Activated CD4-positive, alpha-beta memory T cell treated with anti-CD3 and anti-CD28 coated beads, Interleukin-2, amount 10 ng/mL, durations not matched to agents 7 days and 5 days (primary cell): ENCODE measurements around the gene NFIX. TPM values are rescaled to one million over a fixed set of nuclear protein-coding genes. Genes with fewer than 3 reads are reported as not detected.

ENCODE experiments used
- CTCF ChIA-PET: fragments of 350-600 bp; sonication (Branson Sonifier 250); formaldehyde crosslinking; loops from one replicate; lab custom pipeline; 2021; ENCODE audit warnings: antibody characterized with exemption, inconsistent platforms; lab: Charles Lee
- POLR2A ChIA-PET: fragments of 350-600 bp; sonication (Branson Sonifier 250); formaldehyde crosslinking; loops from one replicate; lab custom pipeline; 2021; ENCODE audit warnings: antibody characterized with exemption; lab: Charles Lee
- DNase-seq: peaks from one replicate; pipeline ENCODE4 v3.0.0-alpha.2; 2020
- H3K27ac Mint-ChIP-seq: one replicate; pipeline ENCODE4 v1.8.0; 2021; ENCODE audit warnings: mild to moderate bottlenecking, mixed read lengths
- H3K27me3 Mint-ChIP-seq: one replicate; pipeline ENCODE4 v1.8.0; 2021; ENCODE audit warnings: mixed read lengths
- H3K36me3 Mint-ChIP-seq: one replicate; pipeline ENCODE4 v1.8.0; 2021; ENCODE audit warnings: low read depth, mixed read lengths
- H3K4me1 Mint-ChIP-seq: one replicate; pipeline ENCODE4 v1.8.0; 2021; ENCODE audit warnings: mixed read lengths
- H3K4me3 Mint-ChIP-seq: one replicate; pipeline ENCODE4 v1.8.0; 2021; ENCODE audit warnings: mild to moderate bottlenecking, mixed read lengths
- H3K9me3 Mint-ChIP-seq: one replicate; pipeline ENCODE4 v1.8.0; 2021; ENCODE audit warnings: mixed read lengths
- total RNA-seq, 2 experiments: library from RNA; stranded (reverse); gene quantifications; one replicate each; pipeline ENCODE4 v1.2.3, GENCODE V29; 2021

NFIX gene
- total RNA-seq, 2 experiments from 2014 or later, result 0.05 TPM; not detected in 1

DNA sequence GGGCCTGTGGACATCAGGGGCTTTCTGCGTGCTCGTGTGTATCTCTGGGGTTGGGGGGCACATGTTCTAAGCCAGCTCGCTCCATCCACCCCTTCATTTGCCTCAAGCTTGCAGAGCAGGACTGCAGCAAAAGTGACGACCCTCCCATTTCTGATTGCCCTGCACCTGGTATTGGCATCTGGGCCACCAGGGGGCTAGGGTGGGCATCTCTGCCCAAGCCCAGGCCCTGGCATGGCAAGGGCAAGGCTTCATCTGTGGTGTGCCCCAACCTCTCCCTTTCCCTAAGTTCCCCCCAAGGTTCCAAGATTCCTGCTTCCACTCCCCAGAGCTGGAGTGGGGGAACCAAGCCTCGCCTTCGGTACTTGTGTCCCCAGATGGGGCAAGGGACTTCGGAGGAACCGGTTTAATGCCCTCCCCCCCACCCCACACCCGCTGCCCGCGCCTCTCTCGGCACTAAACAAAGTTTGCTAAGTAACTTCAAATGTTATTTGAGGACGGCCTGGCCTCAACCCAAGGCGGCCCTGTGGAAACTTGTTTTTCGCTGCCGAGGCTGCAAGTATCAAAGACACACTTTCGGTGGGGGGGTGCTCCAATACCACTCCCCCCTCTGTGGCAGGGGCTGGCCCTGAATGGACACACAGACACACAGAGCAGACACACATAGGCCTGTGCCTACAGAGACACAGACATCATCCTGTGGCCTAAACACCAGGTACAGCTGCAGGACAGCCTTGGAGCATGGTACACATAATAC is 12.2 kb downstream of the NFIX start:
- peaks cover 38% of the 10 kb centered on the region for H3K27me3 Mint-ChIP-seq
- peaks cover under 1% of the 10 kb centered on the region for H3K4me1 Mint-ChIP-seq
- ChIA-PET POLR2A (no interaction called here), CTCF (no interaction called here)
- H3K9me3 Mint-ChIP-seq, result no peaks in the 10 kb centered on the region
- no peak for DNase-seq
- no peak overlapping the region for H3K4me3 Mint-ChIP-seq
- H3K27ac Mint-ChIP-seq, result no peak overlapping the region
- H3K36me3 Mint-ChIP-seq, result no peaks in the 10 kb centered on the region

DNA sequence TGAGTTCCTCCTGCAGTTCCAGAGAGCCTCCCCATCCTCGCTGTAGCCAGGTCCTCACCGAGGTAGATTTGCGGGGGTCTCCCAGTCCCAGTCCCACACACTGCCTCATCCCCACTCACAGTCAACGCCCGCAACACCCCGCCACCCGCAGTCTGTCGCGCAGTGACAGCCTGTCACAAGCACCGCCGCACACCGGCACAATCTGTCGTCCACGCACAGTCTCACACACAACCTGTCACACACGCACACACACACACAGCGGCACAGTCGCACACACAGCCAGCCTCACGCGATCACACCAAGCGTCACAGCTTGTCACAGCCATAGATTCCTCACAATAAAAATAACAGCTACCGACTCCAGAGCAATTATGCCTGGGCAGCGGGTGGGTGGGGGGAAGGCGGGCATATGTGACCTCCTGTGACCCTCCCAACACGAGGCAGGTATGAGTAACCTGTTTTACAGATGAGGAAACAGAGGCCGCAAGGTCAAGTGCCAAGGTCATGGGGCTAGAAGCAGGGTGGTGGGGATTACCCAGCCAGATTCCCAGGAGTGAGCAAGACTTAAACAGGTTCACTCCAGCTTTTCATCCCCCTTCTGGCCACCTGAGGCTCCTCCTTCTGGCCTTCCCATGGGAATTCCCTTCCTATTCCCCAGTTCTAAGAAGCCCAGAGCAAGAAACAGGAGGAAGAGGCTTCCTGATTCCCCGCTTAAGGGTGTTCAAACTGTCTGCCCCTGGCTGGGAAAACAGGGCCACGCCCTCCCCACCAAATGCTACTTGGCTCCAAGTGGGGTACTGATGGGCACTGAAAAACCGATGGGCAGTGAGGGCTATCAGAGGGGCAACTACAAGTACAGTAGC is 13.9 kb downstream of the NFIX start:
- Mint-ChIP-seq H3K36me3 (peaks cover 2% of the 10 kb centered on the region), H3K27me3 (peaks cover 51% of the 10 kb centered on the region), H3K27ac (no peak overlapping the region), H3K4me1 (peaks cover 16% of the 10 kb centered on the region), H3K9me3 (no peaks in the 10 kb centered on the region), H3K4me3 (no peak overlapping the region)
- POLR2A ChIA-PET, result no interaction called here
- CTCF ChIA-PET, result no interaction called here
- DNase-seq, result no peak

DNA sequence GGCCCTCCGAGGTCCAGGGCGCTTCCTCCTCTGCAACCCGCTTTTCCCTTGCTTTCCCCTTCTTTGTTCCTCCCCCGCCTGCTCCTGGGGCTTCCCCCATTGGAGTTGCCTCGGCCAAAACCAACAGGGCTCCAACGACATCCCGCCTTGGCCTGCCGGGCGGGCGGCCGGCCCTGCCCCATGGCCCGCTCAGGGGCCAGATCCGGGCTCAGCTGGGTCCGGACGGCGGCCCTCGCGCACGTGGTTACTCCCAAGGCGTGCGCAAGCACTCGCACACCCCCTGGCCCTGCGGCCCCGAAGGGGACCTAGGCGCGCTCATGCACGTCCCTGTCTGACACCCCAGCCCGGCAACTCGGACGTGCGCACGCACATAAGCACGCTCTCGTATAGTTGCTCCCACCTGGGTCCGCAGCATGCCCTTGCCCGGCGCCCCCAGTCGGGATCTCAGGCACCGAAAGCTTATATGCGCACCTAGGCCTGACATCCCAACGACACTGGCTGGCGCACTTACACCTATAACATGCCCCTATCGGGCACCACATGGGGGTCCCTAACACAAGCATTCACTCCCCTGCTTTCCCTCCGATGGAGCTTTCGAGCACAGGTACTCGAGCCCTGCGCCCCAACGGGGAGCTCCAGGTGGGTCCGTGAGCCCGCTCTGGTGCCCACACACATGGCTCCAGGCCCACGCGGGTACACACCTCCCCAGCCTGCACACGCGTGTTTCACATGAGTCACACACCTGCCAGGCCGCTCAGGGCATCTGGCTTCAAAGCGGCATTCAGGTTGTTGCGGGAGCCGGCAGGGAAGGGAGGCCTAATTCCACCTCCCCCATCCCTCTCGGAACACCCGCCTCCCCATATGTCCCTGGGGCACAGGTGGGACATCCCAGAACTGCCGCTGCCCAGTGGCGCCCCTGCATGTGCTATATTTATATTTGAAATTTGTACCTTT is 15.0 kb downstream of the NFIX start:
- no peak for DNase-seq
- ChIA-PET CTCF (no interaction called here), POLR2A (no interaction called here)
- Mint-ChIP-seq H3K4me3 (no peak overlapping the region), H3K36me3 (peaks cover 2% of the 10 kb centered on the region), H3K9me3 (no peaks in the 10 kb centered on the region), H3K4me1 (peaks cover 19% of the 10 kb centered on the region), H3K27ac (no peak overlapping the region), H3K27me3 (peaks cover 56% of the 10 kb centered on the region)

DNA sequence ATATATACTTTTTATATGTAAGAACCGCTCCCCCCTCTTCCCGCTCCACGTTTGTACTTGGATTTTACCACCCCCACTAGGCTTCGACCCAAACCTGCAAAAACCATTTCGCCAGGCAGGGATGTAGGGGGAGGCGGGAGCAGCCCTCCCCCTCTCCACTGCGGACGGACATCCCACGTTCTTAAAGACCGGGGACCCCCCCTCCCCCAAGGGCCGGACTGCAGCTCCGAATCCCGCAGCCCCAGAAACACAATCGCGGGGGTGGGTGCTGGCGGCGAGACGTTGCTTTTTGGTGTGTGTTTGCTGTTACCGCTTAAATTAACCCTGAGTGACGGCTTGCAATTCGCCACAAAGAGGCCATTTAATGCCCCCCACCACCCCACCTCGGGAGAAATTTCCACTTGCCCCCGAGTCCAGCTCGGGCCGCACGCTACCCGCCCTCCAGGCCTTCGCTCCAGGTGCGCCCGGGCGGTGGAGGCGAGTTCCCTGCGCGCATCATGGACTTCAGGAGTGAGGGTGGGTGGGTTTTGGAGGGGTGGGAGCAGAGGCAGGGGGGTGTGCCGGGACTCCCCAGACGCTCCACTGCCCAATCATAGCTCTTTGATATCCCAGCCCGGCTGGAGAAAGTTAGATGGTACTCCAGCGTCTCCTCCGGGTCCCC is 15.8 kb downstream of the NFIX start:
- CTCF ChIA-PET, result no interaction called here
- Mint-ChIP-seq H3K4me1 (peaks cover 19% of the 10 kb centered on the region), H3K36me3 (peaks cover 2% of the 10 kb centered on the region), H3K27ac (no peak overlapping the region), H3K27me3 (peaks cover 62% of the 10 kb centered on the region), H3K4me3 (no peak overlapping the region), H3K9me3 (no peaks in the 10 kb centered on the region)
- no peak for DNase-seq
- POLR2A ChIA-PET, result no interaction called here

DNA sequence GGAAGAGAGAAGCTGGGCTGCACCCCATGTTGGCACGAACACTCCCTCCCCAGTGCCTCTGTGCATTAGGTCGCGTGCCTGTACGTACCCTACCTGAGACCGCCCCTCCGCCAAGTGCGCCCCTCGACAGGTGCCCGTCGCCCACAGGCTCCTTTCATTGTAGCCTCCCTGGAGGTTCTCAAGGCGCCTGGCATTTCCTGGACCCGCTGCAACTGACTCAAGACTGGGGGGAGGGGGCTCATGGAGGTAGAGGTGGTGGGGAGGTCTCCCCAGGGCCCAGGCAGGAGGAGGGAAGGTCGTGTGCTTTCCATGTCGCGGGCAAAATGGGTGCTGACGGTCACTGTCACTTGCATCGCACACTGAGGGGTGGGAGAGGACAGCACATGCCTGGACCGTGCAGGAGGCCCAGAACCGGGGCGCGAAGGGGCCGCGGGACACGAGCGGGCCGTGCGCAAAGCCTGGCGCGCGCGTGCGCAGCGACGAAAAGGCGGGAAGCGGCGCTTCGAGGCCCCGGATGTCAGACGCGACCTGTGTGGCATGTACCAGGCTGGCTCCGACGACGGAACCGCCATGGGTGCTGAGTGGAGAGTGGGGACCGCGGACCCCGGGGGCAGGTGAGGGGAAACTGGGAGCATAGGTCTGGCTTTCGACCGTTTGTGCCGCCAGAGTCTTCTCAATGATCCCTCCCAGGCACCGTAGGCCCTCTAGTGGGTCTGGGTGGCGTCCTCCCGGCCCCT is 16.5 kb downstream of the NFIX start:
- CTCF ChIA-PET, result no interaction called here
- peaks cover 2% of the 10 kb centered on the region for H3K36me3 Mint-ChIP-seq
- no peak overlapping the region for H3K4me3 Mint-ChIP-seq
- no peaks in the 10 kb centered on the region for H3K9me3 Mint-ChIP-seq
- no peak overlapping the region for H3K27ac Mint-ChIP-seq
- peaks cover 19% of the 10 kb centered on the region for H3K4me1 Mint-ChIP-seq
- POLR2A ChIA-PET, result no interaction called here
- H3K27me3 Mint-ChIP-seq, result peaks cover 69% of the 10 kb centered on the region
- no peak for DNase-seq

DNA sequence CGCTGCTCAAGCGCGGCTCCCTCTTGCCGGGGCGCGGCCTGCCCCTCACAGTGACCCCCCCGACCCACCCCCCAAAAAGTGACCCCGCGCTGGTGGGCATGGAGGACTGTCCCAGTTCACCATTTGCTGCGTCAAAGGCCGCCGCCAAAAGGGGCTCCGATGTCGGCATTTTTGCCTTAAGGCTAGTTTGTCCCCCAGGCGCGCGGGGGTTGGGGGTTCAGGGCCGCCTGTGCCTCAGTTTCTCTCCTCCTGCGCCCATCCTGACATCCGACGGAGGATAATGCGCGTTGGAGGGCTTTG is 17.1 kb downstream of the NFIX start:
- Mint-ChIP-seq H3K4me1 (peaks cover 19% of the 10 kb centered on the region), H3K9me3 (no peaks in the 10 kb centered on the region), H3K36me3 (peaks cover 2% of the 10 kb centered on the region), H3K27me3 (peaks cover 72% of the 10 kb centered on the region), H3K4me3 (peak overlapping the region; percentile 39), H3K27ac (peak overlapping the region; percentile 42)
- POLR2A ChIA-PET, result no interaction called here
- DNase-seq, result no peak
- CTCF ChIA-PET, result no interaction called here

DNA sequence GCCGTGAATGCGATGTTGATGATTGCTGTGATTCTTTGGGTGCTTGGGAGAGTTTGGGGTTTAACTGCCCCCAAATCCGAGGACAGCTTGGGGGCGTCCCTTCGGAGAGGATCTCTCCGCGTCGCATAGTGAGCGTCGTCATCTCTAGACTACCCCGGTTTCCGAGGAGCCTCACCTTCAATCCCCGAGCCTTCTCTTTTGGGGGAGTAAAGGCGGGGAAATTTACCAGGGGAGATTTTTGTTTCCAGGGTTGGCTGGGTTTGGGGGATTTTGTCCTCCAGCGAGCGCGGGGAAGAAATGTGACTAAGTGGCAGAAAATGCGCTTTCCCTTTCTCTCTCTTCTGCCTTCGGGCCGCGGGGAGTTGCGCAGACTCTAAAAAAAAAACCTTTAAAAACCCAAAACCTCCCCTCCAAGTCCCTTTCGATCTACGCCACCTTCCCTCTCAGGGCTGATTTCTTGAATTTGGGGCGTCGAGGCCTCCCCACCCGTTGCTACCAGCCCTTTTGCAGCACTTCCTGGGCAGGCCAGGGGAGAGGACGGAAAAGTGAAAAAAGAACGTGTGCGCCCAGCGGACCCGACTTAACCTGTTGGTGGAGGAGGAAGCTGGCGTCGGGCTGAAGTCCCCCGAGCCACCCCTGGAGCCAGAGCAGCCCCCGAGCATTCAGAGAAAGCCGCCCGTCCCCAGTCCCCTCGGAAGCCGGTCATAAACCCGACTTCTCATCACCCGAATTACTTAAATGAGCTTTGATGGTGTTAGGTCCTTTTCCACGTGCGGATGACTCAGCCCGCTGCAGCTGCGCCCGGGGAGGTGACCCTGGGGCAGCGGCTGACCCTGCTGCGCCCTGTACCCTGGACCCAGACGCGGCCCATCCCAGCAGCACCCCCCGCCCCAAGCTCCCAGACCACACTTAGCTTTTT is 17.7 kb downstream of the NFIX start:
- Mint-ChIP-seq H3K36me3 (peaks cover 2% of the 10 kb centered on the region), H3K4me1 (peaks cover 19% of the 10 kb centered on the region), H3K9me3 (no peaks in the 10 kb centered on the region), H3K4me3 (peak overlapping the region; percentile 39), H3K27ac (peak overlapping the region; percentile 42), H3K27me3 (peaks cover 78% of the 10 kb centered on the region)
- peak; percentile 18 for DNase-seq
- ChIA-PET CTCF (interaction anchor here (1.0 to 1.7 kb wide), 8 partner anchors 17 to 91 kb away, joined by 3 to 9 read pairs (median 4); no protein-coding TSS in a partner anchor), POLR2A (interaction anchor here (0.7 to 1.0 kb wide), 3 partner anchors 48 to 207 kb away, joined by 3 to 4 read pairs (median 3); partner anchors contain the start of gene RNASEH2A)

DNA sequence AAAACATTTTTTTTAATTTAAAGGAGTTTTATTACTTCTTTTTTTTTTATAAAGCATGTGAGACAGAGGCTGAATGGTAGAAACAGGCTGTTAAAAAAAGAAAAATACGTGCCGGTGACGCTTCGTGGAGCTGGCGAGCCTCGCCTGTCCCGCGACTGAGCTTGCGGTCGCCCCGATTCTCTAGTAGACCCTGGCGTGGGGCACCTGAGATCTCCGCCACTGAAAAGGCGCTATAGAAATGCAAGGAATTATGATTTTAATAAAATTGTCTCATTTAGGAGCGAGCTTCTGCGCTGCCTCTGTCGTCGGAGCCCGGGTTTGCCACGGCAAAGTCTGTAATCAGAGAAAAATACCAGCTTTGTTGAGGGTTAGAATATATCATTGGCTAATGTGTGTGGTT is 18.4 kb downstream of the NFIX start:
- ChIA-PET CTCF (interaction anchor here (1.0 to 1.7 kb wide), 8 partner anchors 16 to 90 kb away, joined by 3 to 9 read pairs (median 4); no protein-coding TSS in a partner anchor), POLR2A (interaction anchor here (0.7 to 1.0 kb wide), 3 partner anchors 48 to 207 kb away, joined by 3 to 4 read pairs (median 3); partner anchors contain the start of gene RNASEH2A)
- Mint-ChIP-seq H3K4me1 (peaks cover 19% of the 10 kb centered on the region), H3K36me3 (peaks cover 2% of the 10 kb centered on the region), H3K27me3 (peaks cover 75% of the 10 kb centered on the region), H3K4me3 (no peak overlapping the region), H3K27ac (no peak overlapping the region), H3K9me3 (no peaks in the 10 kb centered on the region)
- DNase-seq, result no peak

DNA sequence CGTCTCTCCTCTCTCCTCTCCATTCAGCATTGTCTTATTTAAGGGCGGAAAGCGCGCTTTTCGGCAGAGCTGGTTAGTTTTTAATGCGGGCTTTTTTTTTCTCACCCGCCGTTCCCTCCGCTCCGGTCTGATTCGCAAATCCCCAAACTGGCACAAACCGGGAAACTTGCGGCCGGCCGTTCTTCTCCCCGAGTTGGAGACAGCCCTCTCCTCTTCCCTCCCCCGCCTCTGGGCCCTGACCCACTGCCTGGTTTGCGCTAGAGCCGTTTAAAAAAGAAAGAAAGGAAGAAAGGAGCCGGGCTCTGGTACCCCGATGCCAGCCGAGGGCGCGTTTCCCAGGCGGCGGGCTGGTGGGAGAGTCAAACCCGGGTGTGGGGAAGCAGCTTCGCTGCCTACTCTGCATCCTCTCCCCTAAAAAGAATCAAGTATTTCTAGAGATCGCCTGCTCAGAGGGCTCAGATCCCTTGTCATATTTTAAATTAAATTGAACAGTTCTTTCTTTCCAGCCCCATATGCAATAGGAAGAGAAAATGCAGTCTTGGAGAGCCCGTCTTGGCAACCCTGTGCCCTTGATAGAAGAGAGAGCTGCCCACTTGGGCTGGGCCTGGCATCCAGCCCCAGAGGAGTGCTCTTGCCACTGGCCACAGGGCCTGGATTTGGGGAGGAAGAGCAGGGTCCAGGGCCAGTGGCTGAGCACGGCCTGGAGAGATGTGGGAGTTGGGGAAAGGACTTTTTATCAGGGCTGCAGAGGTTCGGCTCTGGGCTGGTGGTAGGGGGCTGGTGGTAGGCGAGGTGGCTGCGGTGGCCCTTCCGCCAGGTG is 19.0 kb downstream of the NFIX start:
- H3K27me3 Mint-ChIP-seq, result peaks cover 70% of the 10 kb centered on the region
- POLR2A ChIA-PET, result interaction anchor here (0.7 kb wide), 1 partner anchor 85 kb away, joined by 3 read pairs; no protein-coding TSS in a partner anchor
- peaks cover 19% of the 10 kb centered on the region for H3K4me1 Mint-ChIP-seq
- H3K27ac Mint-ChIP-seq, result no peak overlapping the region
- CTCF ChIA-PET, result interaction anchor here (1.0 to 1.7 kb wide), 7 partner anchors 15 to 90 kb away, joined by 3 to 9 read pairs (median 4); no protein-coding TSS in a partner anchor
- H3K36me3 Mint-ChIP-seq, result peaks cover 2% of the 10 kb centered on the region
- no peaks in the 10 kb centered on the region for H3K9me3 Mint-ChIP-seq
- no peak for DNase-seq
- peak overlapping the region; percentile 10 for H3K4me3 Mint-ChIP-seq

DNA sequence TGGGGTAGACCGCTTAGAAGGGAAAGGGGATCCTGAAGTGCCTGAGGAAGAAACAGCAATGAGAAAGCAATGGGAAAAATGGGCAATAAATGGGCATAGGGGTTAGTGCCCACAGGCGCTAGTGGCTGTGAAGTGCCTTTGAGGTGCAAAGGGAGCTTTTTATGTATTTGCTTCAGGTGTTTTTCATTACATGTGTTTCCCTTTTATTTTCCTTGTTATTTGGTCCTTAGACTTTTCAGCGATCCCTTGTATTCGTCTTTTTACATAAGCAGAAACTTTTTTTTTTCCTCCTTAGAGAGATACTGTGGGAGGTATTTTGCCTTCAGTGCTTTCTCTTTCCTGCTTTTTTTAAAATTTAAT is 19.6 kb downstream of the NFIX start:
- no peak overlapping the region for H3K27ac Mint-ChIP-seq
- peaks cover 19% of the 10 kb centered on the region for H3K4me1 Mint-ChIP-seq
- peaks cover 69% of the 10 kb centered on the region for H3K27me3 Mint-ChIP-seq
- H3K9me3 Mint-ChIP-seq, result no peaks in the 10 kb centered on the region
- POLR2A ChIA-PET, result no interaction called here
- H3K36me3 Mint-ChIP-seq, result peaks cover 2% of the 10 kb centered on the region
- H3K4me3 Mint-ChIP-seq, result peak overlapping the region; percentile 10
- DNase-seq, result no peak
- CTCF ChIA-PET, result no interaction called here
